GM23248 (cell line): ENCODE results near the gene RRBP1.

Experiments used
- EZH2 ChIP-seq: fragments of 200-600 bp; sonication (generic); IDR thresholded peaks from 2 replicates; pipeline ENCODE4 v1.6.1; 2018; ENCODE audit warnings: antibody characterized with exemption, mild to moderate bottlenecking; ENCODE audit not compliant: insufficient read depth, poor library complexity, severe bottlenecking
- EZH2phosphoT487 ChIP-seq: fragments of 200-600 bp; sonication (generic); IDR thresholded peaks from 2 replicates; pipeline ENCODE4 v1.6.1; 2018; ENCODE audit warnings: antibody characterized with exemption, moderate library complexity, mild to moderate bottlenecking, low read depth; ENCODE audit not compliant: insufficient read depth

DNA sequence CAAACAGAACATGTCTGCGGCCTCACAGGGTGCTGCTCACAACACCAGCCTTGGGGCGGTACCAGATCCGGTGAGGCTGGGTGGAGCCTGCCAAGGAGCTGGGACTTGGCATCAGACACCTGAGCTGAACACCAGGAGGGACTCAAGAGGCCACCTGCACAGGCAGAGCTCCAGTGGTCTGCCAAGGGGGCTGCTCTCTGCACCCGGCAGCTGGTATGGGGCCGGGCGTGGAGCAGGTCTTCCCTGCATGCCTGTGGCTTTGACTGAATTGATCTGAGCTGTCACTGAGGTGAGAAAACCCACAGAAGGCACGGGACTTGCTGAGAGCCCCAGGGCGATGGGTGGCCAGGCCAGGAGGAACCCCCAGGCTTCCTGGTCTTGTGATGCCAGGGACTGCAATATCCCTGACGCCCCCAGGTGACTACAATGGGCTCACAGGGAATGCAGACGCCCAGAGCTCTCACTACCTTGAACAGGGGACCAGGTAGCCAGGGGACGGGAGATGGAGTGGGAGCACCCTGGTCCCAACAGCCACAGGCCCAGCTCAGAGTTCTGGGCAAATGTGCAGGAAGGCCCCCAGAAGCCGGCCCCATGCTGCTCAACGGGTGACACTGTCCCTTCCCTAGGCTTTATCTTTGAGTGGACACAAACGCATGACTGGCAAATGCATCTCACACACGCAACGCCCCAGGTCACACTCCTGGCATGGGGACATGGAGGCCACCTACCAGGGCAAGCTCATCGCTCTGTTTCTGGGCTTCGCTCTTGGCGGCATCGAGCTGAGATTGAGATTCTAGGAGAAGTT, 64.0 kb downstream of the RRBP1 start:
- TF ChIP-seq EZH2phosphoT487 (no peak), EZH2 (no peak)
